GM04503 (cell line): ENCODE results near the gene CTPS2.

Experiments used
- DNase-seq: peaks from one replicate; pipeline ENCODE4 v3.0.0-alpha.2; 2012; ENCODE audit warnings: low read depth

The CTPS2 gene

GRCh38 chrX:16558489-16558888 lies 154.0 kb downstream of the CTPS2 start:
- no peak for DNase-seq

DNA sequence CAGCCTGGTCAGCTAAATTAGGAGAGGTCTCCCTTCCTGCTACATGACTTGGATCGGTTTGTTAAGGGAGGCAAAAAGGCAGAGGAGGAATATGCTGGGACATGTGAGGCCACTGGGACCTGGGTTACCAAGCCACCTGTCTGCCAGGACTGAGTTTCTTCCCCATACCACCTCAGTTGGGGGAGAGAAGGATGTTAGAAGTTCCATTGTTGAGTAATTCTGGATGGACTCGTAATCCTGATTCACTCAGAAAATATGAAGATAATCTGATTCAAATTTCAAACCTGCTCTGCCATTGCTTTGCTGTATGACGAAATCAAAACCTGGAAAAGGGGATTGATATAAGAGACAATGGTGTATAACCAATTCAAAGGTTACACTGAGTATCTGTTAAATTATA lies 159.9 kb downstream of the CTPS2 start:
- no peak for DNase-seq

DNA sequence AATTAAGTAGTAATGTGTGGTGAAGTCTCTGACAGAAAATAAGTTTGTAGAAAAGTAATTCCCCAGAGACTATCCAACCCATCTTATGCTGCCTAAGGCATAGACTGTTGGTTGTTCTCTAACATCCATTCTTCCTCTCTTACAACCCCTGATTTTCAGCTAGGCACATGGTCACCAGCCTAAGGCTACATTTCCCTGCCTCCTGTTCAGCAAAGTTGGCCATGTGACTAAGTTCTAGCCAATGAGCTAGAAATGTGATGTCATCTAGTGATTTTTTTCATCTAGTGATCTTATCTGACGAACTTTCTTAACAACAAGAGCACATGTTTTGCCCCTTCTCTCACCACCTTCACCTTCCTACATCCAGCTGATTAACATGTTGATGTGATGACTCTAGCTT lies 164.8 kb downstream of the CTPS2 start:
- no peak for DNase-seq

DNA sequence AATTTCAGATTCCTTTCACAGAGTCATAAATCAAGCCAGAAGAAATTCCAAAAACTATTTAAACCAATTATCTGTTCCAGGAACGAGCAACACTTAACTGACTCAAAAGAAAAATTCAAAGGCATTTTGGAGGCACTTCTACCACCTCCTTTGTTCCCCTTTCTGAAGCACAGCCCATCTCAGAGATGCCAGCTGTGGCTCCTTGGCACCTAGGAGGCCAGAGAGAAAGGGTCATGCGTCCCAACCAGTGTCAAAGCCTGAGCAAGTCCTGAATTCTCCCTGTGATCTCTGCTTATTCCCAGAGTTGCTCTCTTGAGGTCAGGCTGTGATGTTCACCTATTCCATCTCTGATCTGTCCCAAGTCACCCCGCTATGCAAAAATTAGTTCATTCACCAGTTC lies 167.5 kb downstream of the CTPS2 start:
- DNase-seq: no peak
